Stimulated activated naive CD8-positive, alpha-beta T cell treated with anti-CD3 and anti-CD28 coated beads, Interleukin-15, amount 100 ng/mL, for 72 hours (primary cell): ENCODE data around the gene EHD4.
A peak's percentile ranks its signal among the peaks of the same experiment; 100 is the strongest.

Experiments
- ATAC-seq: fragments of 150-1000 bp; cut with Tn5 transposase; 2 replicates; pipeline ENCODE4 v1.10.0; 2021; ENCODE audit warnings: mild to moderate bottlenecking, moderate library complexity
- DNase-seq, 2 donors: peaks; one replicate each; pipeline ENCODE4 v3.0.0; 2021 to 2022
- H3K27ac Mint-ChIP-seq, 2 donors: one replicate each; pipeline ENCODE4 v1.8.0; 2022; ENCODE audit warnings: mild to moderate bottlenecking in 2 of 2, mixed read lengths in 2 of 2, moderate library complexity in 2 of 2
- H3K27me3 Mint-ChIP-seq: one replicate; pipeline ENCODE4 v1.8.0; 2022; ENCODE audit warnings: mixed read lengths
- H3K4me1 Mint-ChIP-seq: one replicate; pipeline ENCODE4 v1.8.0; 2022; ENCODE audit warnings: mild to moderate bottlenecking, mixed read lengths
- H3K4me3 Mint-ChIP-seq, 2 donors: one replicate each; pipeline ENCODE4 v1.8.0; 2022; ENCODE audit warnings: mild to moderate bottlenecking in 2 of 2, mixed read lengths in 2 of 2, moderate library complexity in 1 of 2
- H3K9me3 Mint-ChIP-seq, 2 donors: one replicate each; pipeline ENCODE4 v1.8.0; 2022; ENCODE audit warnings: mixed read lengths in 2 of 2

EHD4 gene

GRCh38 chr15:41928637-41929620 lies 43.4 kb downstream of the EHD4 start:
- ATAC-seq (peak; percentile 79), DNase-seq (peak in 1 of 2 donors; percentile 37)
- H3K4me3 Mint-ChIP-seq = no peak overlapping the region
- no peaks in the 10 kb centered on the region for H3K27me3 Mint-ChIP-seq
- H3K4me1 Mint-ChIP-seq = peaks cover 66% of the 10 kb centered on the region
- H3K9me3 Mint-ChIP-seq = no peaks in the 10 kb centered on the region
- peak overlapping the region; percentile 38 to 52 for H3K27ac Mint-ChIP-seq

DNA sequence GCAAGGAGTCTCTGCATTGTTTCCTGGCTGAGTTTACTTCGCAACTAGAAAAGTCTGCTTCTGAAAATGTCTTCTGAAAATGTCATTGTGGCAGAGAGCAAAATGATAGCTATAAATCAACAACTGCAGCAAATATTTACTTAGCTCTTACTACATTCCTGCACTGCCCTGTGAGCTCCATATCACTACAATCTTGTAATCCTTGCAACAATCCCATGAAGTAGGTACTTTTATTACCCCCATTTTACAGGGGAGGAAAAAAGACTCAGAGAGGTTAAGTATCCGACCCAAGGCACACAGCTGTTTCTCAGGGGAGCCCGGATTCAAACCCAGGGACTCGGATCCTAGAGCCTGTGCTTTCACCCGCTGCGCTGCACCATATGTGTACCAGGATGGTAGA lies 44.3 kb downstream of the EHD4 start:
- DNase-seq = no peak
- no peaks in the 10 kb centered on the region for H3K27me3 Mint-ChIP-seq
- H3K4me3 Mint-ChIP-seq = no peak overlapping the region
- H3K4me1 Mint-ChIP-seq = peaks cover 58% of the 10 kb centered on the region
- no peak for ATAC-seq
- H3K27ac Mint-ChIP-seq = no peak overlapping the region
- H3K9me3 Mint-ChIP-seq = no peaks in the 10 kb centered on the region

DNA sequence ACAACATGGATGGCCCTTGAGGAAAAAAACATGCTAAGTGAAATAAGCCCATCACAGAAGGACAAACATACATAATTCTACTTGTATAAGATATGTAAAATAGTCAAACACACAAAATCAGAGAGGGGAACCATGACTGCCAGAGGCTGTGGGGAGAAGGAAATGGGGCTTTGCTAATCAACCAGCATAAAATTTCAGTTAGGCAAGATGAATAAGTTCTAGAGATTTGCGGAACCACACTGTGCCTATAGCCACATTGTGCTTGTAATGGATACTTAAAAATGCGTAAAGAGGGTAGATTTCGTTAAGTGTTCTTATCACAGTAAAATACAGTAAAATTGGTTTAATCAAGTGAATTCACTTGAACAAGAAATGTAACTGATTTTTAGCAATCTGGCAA lies 44.8 kb downstream of the EHD4 start:
- no peak overlapping the region for H3K27ac Mint-ChIP-seq
- H3K27me3 Mint-ChIP-seq = no peaks in the 10 kb centered on the region
- no peaks in the 10 kb centered on the region for H3K9me3 Mint-ChIP-seq
- ATAC-seq = no peak
- DNase-seq = no peak
- no peak overlapping the region for H3K4me3 Mint-ChIP-seq
- H3K4me1 Mint-ChIP-seq = peaks cover 52% of the 10 kb centered on the region

DNA sequence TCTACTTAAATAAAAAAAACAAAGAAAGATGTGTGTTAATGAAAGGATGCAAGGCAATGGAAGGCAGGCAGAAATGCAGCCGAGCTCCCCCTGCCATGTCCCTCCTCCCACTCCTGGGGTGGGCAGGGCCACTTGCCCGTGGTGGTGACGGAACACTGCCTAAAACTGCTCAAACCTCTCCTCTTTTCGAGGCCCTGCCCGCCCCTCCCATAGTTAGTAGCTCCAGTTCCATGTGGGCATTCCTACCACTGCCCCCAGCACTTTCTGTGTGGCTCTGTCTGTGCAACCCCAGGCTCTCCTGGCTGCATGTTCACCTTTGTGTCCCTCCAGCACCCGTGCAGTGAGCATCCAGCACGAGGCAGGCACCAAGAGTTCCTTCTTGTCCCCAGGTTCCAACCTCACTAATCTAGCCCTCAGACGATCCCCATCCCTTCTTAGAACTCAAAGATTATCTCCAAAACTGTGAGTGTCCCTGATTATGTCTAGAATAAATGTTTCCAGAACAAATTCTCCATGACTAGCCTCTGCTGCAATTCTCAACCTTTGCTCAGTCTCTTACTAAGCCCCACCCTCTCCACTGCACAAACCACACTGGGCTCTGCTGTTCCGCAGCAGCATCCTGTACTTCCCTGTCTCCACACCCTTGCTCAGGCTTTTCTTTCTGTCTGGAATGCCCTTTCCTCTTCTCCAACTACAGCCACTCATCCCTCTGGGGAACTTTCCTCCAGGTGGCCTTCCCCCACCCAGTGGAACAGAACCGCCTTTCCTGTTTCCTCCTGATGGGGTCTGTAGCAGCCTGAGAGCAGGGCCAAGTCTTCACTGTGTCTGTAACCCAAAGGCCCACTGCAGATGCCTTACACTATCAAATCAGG lies 45.9 kb downstream of the EHD4 start:
- Mint-ChIP-seq H3K27ac (peak overlapping the region in 1 of 2 donors; percentile 81), H3K27me3 (no peaks in the 10 kb centered on the region), H3K4me1 (peaks cover 53% of the 10 kb centered on the region), H3K9me3 (no peaks in the 10 kb centered on the region), H3K4me3 (no peak overlapping the region)
- ATAC-seq (no peak), DNase-seq (no peak)

DNA sequence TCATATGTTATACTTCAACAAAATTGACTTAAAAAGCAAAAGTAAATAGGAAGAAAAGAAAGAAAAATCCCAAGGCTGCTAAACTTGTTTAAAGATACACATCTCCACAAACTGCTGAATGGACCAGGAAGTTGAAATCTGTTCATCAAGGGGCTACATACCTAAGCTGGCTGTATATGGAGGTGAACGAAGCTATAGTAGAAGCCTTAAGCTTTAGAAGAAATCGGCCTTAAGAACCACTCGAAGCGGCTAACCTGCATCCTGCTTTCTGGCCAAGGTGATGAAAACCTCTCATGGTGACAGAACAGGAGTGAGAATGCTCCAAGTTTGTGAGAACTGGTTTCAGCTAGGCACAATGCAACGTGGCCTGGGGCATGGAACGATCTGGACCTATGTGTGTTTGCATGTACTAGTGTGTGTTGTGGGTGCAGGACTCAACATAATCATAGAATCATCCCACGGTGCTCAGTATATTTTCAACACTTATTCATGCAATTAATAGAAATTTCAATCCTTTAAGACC lies 47.2 kb downstream of the EHD4 start:
- H3K27me3 Mint-ChIP-seq = no peaks in the 10 kb centered on the region
- ATAC-seq = no peak
- H3K9me3 Mint-ChIP-seq = no peaks in the 10 kb centered on the region
- no peak overlapping the region for H3K4me3 Mint-ChIP-seq
- H3K27ac Mint-ChIP-seq = no peak overlapping the region
- peaks cover 51% of the 10 kb centered on the region for H3K4me1 Mint-ChIP-seq
- no peak for DNase-seq

GRCh38 chr15:41923401-41923997 lies 48.9 kb downstream of the EHD4 start:
- ATAC-seq (no peak), DNase-seq (no peak)
- H3K27ac Mint-ChIP-seq = peak overlapping the region in 1 of 2 donors; percentile 45
- no peaks in the 10 kb centered on the region for H3K27me3 Mint-ChIP-seq
- H3K4me3 Mint-ChIP-seq = no peak overlapping the region
- no peaks in the 10 kb centered on the region for H3K9me3 Mint-ChIP-seq
- peaks cover 34% of the 10 kb centered on the region for H3K4me1 Mint-ChIP-seq

DNA sequence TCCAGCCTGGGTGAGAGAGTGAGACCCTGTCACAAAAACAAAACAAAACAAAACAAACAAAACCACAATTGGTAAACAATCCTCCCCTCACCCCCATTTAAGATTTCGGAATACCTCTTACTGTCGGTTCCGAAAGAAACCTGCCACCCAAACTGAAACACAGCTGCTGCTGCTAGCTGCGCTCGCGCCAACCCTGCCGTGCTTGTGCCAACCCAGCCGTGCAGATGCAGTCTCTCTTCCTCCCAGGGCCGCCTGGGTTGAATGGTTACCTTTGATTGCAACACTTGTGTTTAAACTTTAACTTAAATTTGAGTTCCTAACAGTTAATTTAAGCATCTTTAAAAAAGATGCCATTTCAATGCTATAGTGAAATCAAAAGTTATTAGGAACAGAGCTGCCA lies 50.0 kb downstream of the EHD4 start:
- no peak for ATAC-seq
- Mint-ChIP-seq H3K27me3 (no peaks in the 10 kb centered on the region), H3K4me3 (no peak overlapping the region), H3K4me1 (peaks cover 29% of the 10 kb centered on the region), H3K9me3 (no peaks in the 10 kb centered on the region), H3K27ac (no peak overlapping the region)
- DNase-seq = no peak

- no peaks in the 10 kb centered on the region for H3K27me3 Mint-ChIP-seq
These were observed 50.7 kb downstream of the EHD4 start for GRCh38 chr15:41921639-41922038.

DNA sequence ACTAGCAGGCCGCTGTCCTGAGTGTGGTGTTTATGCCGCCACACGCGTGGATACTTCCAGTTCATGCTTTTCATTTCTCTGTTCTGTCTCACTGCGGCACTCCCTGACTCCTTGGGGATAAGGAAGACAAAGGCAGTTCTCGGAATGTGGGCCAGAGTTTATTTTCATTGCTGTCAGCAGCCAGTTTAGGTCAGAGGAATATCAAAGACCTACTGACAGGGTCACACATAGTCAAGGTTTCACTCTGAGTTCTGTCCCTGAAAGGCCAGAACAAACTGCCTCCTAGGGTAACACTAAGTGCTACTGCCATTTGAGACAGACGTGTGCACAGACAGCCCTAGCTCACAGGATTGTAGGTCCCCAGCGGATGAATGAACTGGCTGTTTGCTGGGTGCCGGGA lies 51.2 kb downstream of the EHD4 start:
- Mint-ChIP-seq H3K4me3 (no peak overlapping the region), H3K4me1 (peaks cover 25% of the 10 kb centered on the region), H3K27me3 (no peaks in the 10 kb centered on the region), H3K27ac (no peak overlapping the region), H3K9me3 (no peaks in the 10 kb centered on the region)
- ATAC-seq (no peak), DNase-seq (no peak)

More at GRCh38 chr15:41921639-41922038, 50.7 kb downstream of the EHD4 start:
- Mint-ChIP-seq H3K4me3 (no peak overlapping the region), H3K9me3 (no peaks in the 10 kb centered on the region), H3K4me1 (peaks cover 25% of the 10 kb centered on the region), H3K27ac (no peak overlapping the region)
- ATAC-seq = no peak
- no peak for DNase-seq

DNA sequence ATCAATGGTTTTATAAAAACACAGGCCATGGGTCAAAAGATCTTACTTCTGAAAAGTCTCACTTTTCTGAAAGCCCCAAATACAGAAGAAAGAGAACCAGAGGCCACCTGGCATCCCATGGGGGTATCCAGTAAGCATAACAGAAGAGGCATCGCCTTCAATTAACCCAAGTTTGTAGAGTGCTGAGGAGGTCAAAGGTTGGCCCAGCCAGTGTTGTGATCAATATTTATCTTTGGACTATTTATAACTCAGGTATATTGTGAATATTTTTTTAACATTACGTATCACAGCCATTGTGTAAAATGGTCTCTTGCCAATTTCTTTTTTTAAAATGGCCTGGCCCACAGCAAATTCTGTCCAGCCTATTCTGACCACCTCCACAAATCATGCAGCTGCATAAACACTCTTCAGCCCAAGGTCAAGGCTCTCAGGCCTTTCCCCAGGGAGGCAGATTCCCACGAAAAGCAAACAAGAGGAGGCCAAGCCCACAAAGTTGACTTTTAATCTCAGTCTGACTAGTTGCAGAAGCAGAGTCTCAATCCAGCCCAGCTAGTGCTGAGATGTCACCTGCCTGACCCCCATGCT lies 52.3 kb downstream of the EHD4 start:
- DNase-seq (no peak), ATAC-seq (no peak)
- peaks cover 22% of the 10 kb centered on the region for H3K4me1 Mint-ChIP-seq
- no peaks in the 10 kb centered on the region for H3K9me3 Mint-ChIP-seq
- no peak overlapping the region for H3K4me3 Mint-ChIP-seq
- no peaks in the 10 kb centered on the region for H3K27me3 Mint-ChIP-seq
- H3K27ac Mint-ChIP-seq = peak overlapping the region in 1 of 2 donors; percentile 34

- ATAC-seq (no peak), DNase-seq (no peak)
These were observed 53.0 kb downstream of the EHD4 start for GRCh38 chr15:41919201-41919820.

GRCh38 chr15:41918506-41919126 lies 53.7 kb downstream of the EHD4 start:
- H3K9me3 Mint-ChIP-seq = no peaks in the 10 kb centered on the region
- H3K27me3 Mint-ChIP-seq = no peaks in the 10 kb centered on the region

More at GRCh38 chr15:41919201-41919820, 53.0 kb downstream of the EHD4 start:
- no peak overlapping the region for H3K4me3 Mint-ChIP-seq
- H3K4me1 Mint-ChIP-seq = peaks cover 25% of the 10 kb centered on the region
- no peaks in the 10 kb centered on the region for H3K9me3 Mint-ChIP-seq
- H3K27ac Mint-ChIP-seq = no peak overlapping the region
- no peaks in the 10 kb centered on the region for H3K27me3 Mint-ChIP-seq

GRCh38 chr15:41917767-41918430 lies 54.5 kb downstream of the EHD4 start:
- DNase-seq (no peak), ATAC-seq (no peak)
- Mint-ChIP-seq H3K27ac (peak overlapping the region in 1 of 2 donors; percentile 8), H3K4me1 (peaks cover 28% of the 10 kb centered on the region), H3K9me3 (no peaks in the 10 kb centered on the region), H3K4me3 (no peak overlapping the region), H3K27me3 (no peaks in the 10 kb centered on the region)

More at GRCh38 chr15:41918506-41919126, 53.7 kb downstream of the EHD4 start:
- DNase-seq (no peak), ATAC-seq (no peak)
- Mint-ChIP-seq H3K4me3 (no peak overlapping the region), H3K27ac (no peak overlapping the region), H3K4me1 (peaks cover 28% of the 10 kb centered on the region)
